Measurements from ENCODE around the gene CDKL1. TPM values are rescaled to one million over a fixed set of nuclear protein-coding genes. Genes with fewer than 3 reads are reported as not detected.

The CDKL1 gene
- total RNA-seq, 1 experiment from 2014 or later, result 3.6 TPM

GRCh38 chr14:50312734-50313054 is 84.0 kb downstream of the CDKL1 start:
- CTCF ChIA-PET, result interaction anchor here (0.6 to 2.4 kb wide), 11 partner anchors 8 to 548 kb away, joined by 3 to 20 read pairs (median 4); partner anchors contain the start of genes ATL1 and MAP4K5
- POLR2A ChIA-PET, result interaction anchor here (0.7 to 1.2 kb wide), 2 partner anchors 216 to 356 kb away, joined by 3 read pairs; partner anchors contain the start of gene SAV1
- DNase-seq (ENCODE audit: low spot score) (no peak), ATAC-seq (peak; percentile 1)
- peak overlapping the region; percentile 70; the same call in 1 of the 2 replicates for H3K27ac Mint-ChIP-seq
- H3K4me1 Mint-ChIP-seq, result peaks cover 26% of the 10 kb centered on the region
- peaks cover 6% of the 10 kb centered on the region; the same call in 1 of the 2 replicates for H3K27me3 Mint-ChIP-seq (ENCODE audit: low read depth)
- H3K9me3 Mint-ChIP-seq, result peaks cover 19% of the 10 kb centered on the region
- peak overlapping the region; percentile 86 for H3K4me3 Mint-ChIP-seq
- TF ChIP-seq ZNF671 (CRISPR knock-in tag; IDR thresholded peaks at IDR 0.05), result no peak
- TF ChIP-seq NFATC4 (CRISPR knock-in tag; IDR thresholded peaks at IDR 0.05), result no peak
- no peak for TF ChIP-seq ESRRA (CRISPR knock-in tag; IDR thresholded peaks at IDR 0.05; ENCODE audit: borderline replicate concordance)
- no peak for TF ChIP-seq ZNF317 (CRISPR knock-in tag; IDR thresholded peaks at IDR 0.05; ENCODE audit: borderline replicate concordance, low read depth)
- no peak for TF ChIP-seq USF2 (CRISPR knock-in tag; IDR thresholded peaks at IDR 0.05)
- no peak for TF ChIP-seq RORB (CRISPR knock-in tag; IDR thresholded peaks at IDR 0.05)
- no peak for TF ChIP-seq ATF1 (CRISPR knock-in tag; IDR thresholded peaks at IDR 0.05)
- no peak for TF ChIP-seq ZBTB21 (CRISPR knock-in tag; IDR thresholded peaks at IDR 0.05; ENCODE audit: borderline replicate concordance)
- TF ChIP-seq, protein P1, sequence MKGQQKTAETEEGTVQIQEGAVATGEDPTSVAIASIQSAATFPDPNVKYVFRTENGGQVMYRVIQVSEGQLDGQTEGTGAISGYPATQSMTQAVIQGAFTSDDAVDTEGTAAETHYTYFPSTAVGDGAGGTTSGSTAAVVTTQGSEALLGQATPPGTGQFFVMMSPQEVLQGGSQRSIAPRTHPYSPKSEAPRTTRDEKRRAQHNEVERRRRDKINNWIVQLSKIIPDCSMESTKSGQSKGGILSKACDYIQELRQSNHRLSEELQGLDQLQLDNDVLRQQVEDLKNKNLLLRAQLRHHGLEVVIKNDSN (CRISPR knock-in tag; IDR thresholded peaks at IDR 0.05), result no peak
- TF ChIP-seq ZMAT4 (CRISPR knock-in tag; IDR thresholded peaks at IDR 0.05), result no peak
- no peak for TF ChIP-seq MYBL2 (CRISPR knock-in tag; IDR thresholded peaks at IDR 0.05)
- TF ChIP-seq E2F4 (CRISPR knock-in tag; IDR thresholded peaks at IDR 0.05; ENCODE audit: borderline replicate concordance, low read depth), result no peak
- no peak for TF ChIP-seq NFE2L1 (CRISPR knock-in tag; IDR thresholded peaks at IDR 0.05)
- TF ChIP-seq, protein P2, sequence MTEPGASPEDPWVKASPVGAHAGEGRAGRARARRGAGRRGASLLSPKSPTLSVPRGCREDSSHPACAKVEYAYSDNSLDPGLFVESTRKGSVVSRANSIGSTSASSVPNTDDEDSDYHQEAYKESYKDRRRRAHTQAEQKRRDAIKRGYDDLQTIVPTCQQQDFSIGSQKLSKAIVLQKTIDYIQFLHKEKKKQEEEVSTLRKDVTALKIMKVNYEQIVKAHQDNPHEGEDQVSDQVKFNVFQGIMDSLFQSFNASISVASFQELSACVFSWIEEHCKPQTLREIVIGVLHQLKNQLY (CRISPR knock-in tag; IDR thresholded peaks at IDR 0.05), result no peak
- no peak for TF ChIP-seq OVOL2 (CRISPR knock-in tag; IDR thresholded peaks at IDR 0.05; ENCODE audit: borderline replicate concordance)
- TF ChIP-seq CREB1 (CRISPR knock-in tag; IDR thresholded peaks at IDR 0.05), result no peak
- no peak for TF ChIP-seq ZNF416 (CRISPR knock-in tag; IDR thresholded peaks at IDR 0.05)
- no peak for TF ChIP-seq ZNF423 (CRISPR knock-in tag; IDR thresholded peaks at IDR 0.05)
- no peak for TF ChIP-seq ZNF263 (CRISPR knock-in tag; IDR thresholded peaks at IDR 0.05; ENCODE audit: low read depth)
- peaks cover 35% of the 10 kb centered on the region for H3K36me3 Mint-ChIP-seq

DNA sequence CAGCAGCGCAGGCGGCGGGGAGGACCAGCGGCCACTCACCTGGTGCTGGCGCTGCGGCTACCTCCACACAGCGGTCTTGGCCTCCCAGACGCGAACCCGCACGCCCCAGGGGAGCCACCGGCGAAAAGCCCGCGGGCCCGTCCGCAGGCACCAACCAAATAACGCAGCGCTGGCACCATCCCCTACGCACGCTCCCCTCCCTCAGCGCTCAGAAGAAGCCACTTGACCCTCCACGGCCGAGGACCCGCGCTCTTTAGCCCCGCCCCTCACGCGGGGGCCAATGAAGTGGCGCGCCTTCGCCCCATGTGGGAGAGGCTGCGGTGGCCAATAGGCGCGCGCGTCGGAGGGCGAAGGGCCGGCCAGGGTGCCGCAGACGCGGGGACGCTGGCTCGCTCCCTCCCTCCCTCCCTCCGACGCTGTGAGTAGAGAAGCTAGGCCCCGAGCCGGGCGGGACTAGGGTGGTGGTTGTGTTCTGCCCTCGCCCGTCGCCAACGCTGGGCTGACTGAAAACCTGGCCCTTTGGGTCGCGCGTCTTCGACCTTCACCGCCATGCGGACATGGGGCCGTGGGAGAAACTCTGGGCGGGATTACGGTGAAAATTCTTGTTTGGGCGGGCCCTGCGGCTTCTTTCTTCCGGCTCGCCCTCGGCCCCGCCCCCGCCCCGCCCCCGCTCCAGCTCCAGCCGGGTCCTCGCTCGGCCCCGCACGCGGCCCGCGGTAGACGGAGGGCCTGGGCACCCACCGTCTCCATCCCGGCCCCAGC is 84.5 kb downstream of the CDKL1 start, which contains the start of the genes DMAC2L and L2HGDH:
DMAC2L (plus strand) TSS at position 353 of the 762 bp plus-strand sequence. CDS start 9,164 bp downstream, outside the sequence.
L2HGDH (minus strand) TSS at position 258 of the 762 bp plus-strand sequence; CDS start at position 179, 79 bp downstream.
- H3K4me1 Mint-ChIP-seq, result peaks cover 25% of the 10 kb centered on the region
- H3K9me3 Mint-ChIP-seq, result peaks cover 19% of the 10 kb centered on the region
- H3K27ac Mint-ChIP-seq, result peak within 1 kb of the TSS; percentile 85
- peaks cover 6% of the 10 kb centered on the region; the same call in 1 of the 2 replicates for H3K27me3 Mint-ChIP-seq (ENCODE audit: low read depth)
- ChIA-PET POLR2A (interaction anchor here (0.6 to 1.3 kb wide), 6 partner anchors 20 to 450 kb away, joined by 3 read pairs; partner anchors contain the start of genes MAP4K5 and SAV1), CTCF (interaction anchor here (0.5 to 2.4 kb wide), 12 partner anchors 9 to 548 kb away, joined by 3 to 20 read pairs (median 4); partner anchors contain the start of genes ATL1 and MAP4K5)
- DNase-seq (ENCODE audit: low spot score) (peak; percentile 94), ATAC-seq (peak; percentile 94)
- peak within 1 kb of the TSS; percentile 86 for H3K4me3 Mint-ChIP-seq
- H3K36me3 Mint-ChIP-seq, result peaks cover 35% of the 10 kb centered on the region
- TF ChIP-seq SMAD3 (CRISPR knock-in tag; IDR thresholded peaks at IDR 0.05; ENCODE audit: borderline replicate concordance) (peak; percentile 92), SOX15 (CRISPR knock-in tag; IDR thresholded peaks at IDR 0.05) (no peak), ZNF396 (CRISPR knock-in tag; IDR thresholded peaks at IDR 0.05; ENCODE audit: borderline replicate concordance) (no peak), ZNF423 (CRISPR knock-in tag; IDR thresholded peaks at IDR 0.05) (0 out of 2 replicates have a peak, but pooled peaks have one; percentile 43), E2F1 (CRISPR knock-in tag; IDR thresholded peaks at IDR 0.05) (peak; percentile 59; the same call in 1 of the 2 replicates), TP53 (CRISPR knock-in tag; IDR thresholded peaks at IDR 0.05) (peak; percentile 90), TCF7 (CRISPR knock-in tag; IDR thresholded peaks at IDR 0.05; ENCODE audit: low read depth) (0 out of 2 replicates have a peak, but pooled peaks have one; percentile 42), FOXJ3 (CRISPR knock-in tag; IDR thresholded peaks at IDR 0.05; ENCODE audit: borderline replicate concordance) (no peak; the same call in 1 of the 2 replicates), NR2C2 (CRISPR knock-in tag; IDR thresholded peaks at IDR 0.05) (peak; percentile 47; the same call in 1 of the 2 replicates)

All from WTC11 (cell line).